Measurements from ENCODE around the gene NDUFS8.

The NDUFS8 gene

DNA sequence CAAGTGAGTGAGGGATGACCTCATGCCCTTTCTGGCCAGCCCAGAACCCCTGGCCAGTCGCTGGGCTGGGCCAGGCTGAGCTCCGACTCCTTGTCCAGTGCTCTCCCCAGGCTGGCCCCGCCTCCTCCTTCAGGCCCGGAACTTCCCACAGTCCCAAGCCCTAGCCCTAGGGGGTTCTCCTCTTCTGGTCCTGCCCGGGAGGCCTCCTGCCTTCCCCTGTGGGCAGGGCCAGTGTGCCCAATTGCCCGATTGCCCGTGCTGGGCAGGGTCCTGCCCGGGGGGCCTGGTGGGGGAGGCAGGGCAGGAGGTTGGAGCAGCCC lies 12.5 kb downstream of the NDUFS8 start:
- Histone ChIP-seq H3K36me3 (ENCODE audit: control insufficient read depth in 1 of 2, insufficient read depth in 2 of 2, low read length in 2 of 2) (peaks cover 41 to 43% of the 10 kb centered on the region in 2 experiments), H2BK5ac (ENCODE audit: low read depth, low read length, poor library complexity) (no peak overlapping the region), H3K18ac (ENCODE audit: low read length) (no peak overlapping the region), H2AFZ (ENCODE audit: insufficient read depth, low read length, poor library complexity) (no peak overlapping the region), H2BK12ac (ENCODE audit: low read length) (no peak overlapping the region), H3K27ac (ENCODE audit: low read depth, low read length) (no peak overlapping the region), H2BK120ac (ENCODE audit: insufficient read depth, low read length, poor library complexity) (no peak overlapping the region), H3K4ac (ENCODE audit: low read depth, low read length) (no peak overlapping the region), H3K79me2 (ENCODE audit: control insufficient read depth, insufficient read depth, low read length, poor library complexity) (peaks cover 4% of the 10 kb centered on the region), H4K91ac (ENCODE audit: low read depth, low read length) (no peak overlapping the region), H3K23ac (ENCODE audit: low read length) (no peak overlapping the region), H3K9me3 (ENCODE audit: insufficient read depth, low read depth, low read length) (peaks cover 3% of the 10 kb centered on the region), H2AK5ac (ENCODE audit: low read length) (no peak overlapping the region), H3K4me3 (ENCODE audit: low read depth, low read length) (no peak overlapping the region), H3K14ac (ENCODE audit: low read length) (no peak overlapping the region), H3K9ac (ENCODE audit: low read length) (no peak overlapping the region), H3K4me2 (ENCODE audit: low read length) (no peak overlapping the region), H3K27me3 (ENCODE audit: insufficient read depth, low read length) (no peaks in the 10 kb centered on the region), H4K12ac (ENCODE audit: low read depth, low read length) (no peak overlapping the region), H4K8ac (ENCODE audit: low read depth, low read length) (no peak overlapping the region), H3K79me1 (ENCODE audit: low read length) (peaks cover 17% of the 10 kb centered on the region), H3K4me1 (ENCODE audit: control insufficient read depth in 1 of 2, insufficient read depth in 2 of 2, low read length in 2 of 2) (peaks cover 18 to 20% of the 10 kb centered on the region in 2 experiments)
- no CpG with 5 or more reads among the region's 8 CpGs for WGBS (ENCODE audit: extremely low coverage, insufficient coverage, insufficient read length)
- no peak for DNase-seq

DNA sequence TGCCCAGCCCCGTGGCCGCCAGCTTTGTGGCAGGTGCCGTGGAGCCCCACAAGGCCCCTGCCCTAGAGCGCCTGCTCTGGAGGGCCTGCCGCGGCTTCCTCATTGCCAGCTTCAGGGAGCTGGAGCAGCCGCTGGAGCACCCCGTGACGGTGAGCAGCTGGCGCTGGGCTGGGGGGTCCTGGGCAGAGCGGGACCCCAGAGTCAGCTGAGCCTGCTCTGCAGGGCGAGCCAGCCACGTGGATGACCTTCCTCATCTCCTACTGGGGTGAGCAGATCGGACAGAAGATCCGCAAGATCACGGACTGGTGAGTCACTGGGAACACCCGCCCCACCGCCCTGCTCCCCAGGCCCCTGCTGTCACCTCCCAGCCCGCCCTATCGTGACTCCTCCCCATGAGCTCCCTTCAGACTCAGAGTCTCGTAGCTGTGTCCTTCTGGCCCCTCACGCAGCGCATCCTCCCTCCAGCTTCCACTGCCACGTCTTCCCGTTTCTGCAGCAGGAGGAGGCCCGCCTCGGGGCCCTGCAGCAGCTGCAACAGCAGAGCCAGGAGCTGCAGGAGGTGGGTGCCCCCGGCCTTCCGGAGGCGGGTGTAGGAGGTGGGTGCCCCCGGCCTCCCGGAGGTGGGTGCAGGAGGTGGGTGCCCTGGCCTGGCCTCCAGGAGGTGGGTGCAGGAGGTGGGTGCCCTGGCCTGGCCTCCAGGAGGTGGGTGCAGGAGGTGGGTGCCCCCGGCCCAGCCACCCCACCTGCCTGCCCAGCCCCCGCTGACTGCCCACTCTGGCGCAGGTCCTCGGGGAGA lies 13.1 kb downstream of the NDUFS8 start:
- Histone ChIP-seq H2BK120ac (ENCODE audit: insufficient read depth, low read length, poor library complexity) (no peak overlapping the region), H4K91ac (ENCODE audit: low read depth, low read length) (no peak overlapping the region), H3K14ac (ENCODE audit: low read length) (no peak overlapping the region), H3K18ac (ENCODE audit: low read length) (no peak overlapping the region), H3K4me2 (ENCODE audit: low read length) (no peak overlapping the region), H3K27me3 (ENCODE audit: insufficient read depth, low read length) (no peaks in the 10 kb centered on the region), H3K4me3 (ENCODE audit: low read depth, low read length) (no peak overlapping the region), H3K23ac (ENCODE audit: low read length) (no peak overlapping the region), H3K27ac (ENCODE audit: low read depth, low read length) (no peak overlapping the region), H2BK5ac (ENCODE audit: low read depth, low read length, poor library complexity) (no peak overlapping the region), H3K36me3 (ENCODE audit: control insufficient read depth in 1 of 2, insufficient read depth in 2 of 2, low read length in 2 of 2) (peaks cover 44 to 46% of the 10 kb centered on the region in 2 experiments), H3K79me2 (ENCODE audit: control insufficient read depth, insufficient read depth, low read length, poor library complexity) (peaks cover 3% of the 10 kb centered on the region), H4K12ac (ENCODE audit: low read depth, low read length) (no peak overlapping the region), H2AK5ac (ENCODE audit: low read length) (no peak overlapping the region), H3K4ac (ENCODE audit: low read depth, low read length) (no peak overlapping the region), H2AFZ (ENCODE audit: insufficient read depth, low read length, poor library complexity) (no peak overlapping the region), H3K4me1 (ENCODE audit: control insufficient read depth in 1 of 2, insufficient read depth in 2 of 2, low read length in 2 of 2) (peaks cover 12 to 15% of the 10 kb centered on the region in 2 experiments), H3K9me3 (ENCODE audit: insufficient read depth, low read depth, low read length) (peaks cover 3% of the 10 kb centered on the region), H3K79me1 (ENCODE audit: low read length) (peaks cover 12% of the 10 kb centered on the region), H3K9ac (ENCODE audit: low read length) (no peak overlapping the region), H4K8ac (ENCODE audit: low read depth, low read length) (no peak overlapping the region), H2BK12ac (ENCODE audit: low read length) (no peak overlapping the region)
- no CpG with 5 or more reads among the region's 36 CpGs for WGBS (ENCODE audit: extremely low coverage, insufficient coverage, insufficient read length)
- no peak for DNase-seq

DNA sequence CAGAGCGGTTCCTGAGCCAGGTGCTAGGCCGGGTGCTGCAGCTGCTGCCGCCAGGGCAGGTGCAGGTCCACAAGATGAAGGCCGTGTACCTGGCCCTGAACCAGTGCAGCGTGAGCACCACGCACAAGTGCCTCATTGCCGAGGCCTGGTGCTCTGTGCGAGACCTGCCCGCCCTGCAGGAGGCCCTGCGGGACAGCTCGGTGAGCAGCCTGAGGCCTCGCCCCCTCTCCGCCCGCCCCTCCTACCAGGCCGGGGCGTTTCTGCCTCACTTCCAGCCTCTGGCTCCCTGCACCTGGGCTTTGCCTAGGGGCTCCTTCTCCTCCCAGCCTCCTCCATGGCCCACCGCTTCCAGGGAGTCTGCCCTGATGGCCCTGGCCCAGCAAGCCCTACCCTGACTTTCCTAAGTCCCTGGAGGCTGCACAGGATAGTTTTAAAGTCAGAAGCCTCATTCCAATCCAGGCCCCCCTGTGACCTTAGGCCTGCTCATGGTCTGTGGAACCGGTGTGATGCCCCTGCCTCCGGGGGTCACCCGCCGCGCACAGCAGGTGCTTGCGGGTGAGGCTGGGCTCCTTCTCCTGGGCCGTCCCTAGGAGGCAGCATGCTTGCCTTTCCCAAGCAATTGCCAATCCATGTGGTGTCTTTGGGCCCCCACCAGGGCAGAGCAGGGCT lies 13.8 kb downstream of the NDUFS8 start:
- Histone ChIP-seq H4K91ac (ENCODE audit: low read depth, low read length) (no peak overlapping the region), H2BK12ac (ENCODE audit: low read length) (no peak overlapping the region), H3K4ac (ENCODE audit: low read depth, low read length) (no peak overlapping the region), H3K4me1 (ENCODE audit: control insufficient read depth in 1 of 2, insufficient read depth in 2 of 2, low read length in 2 of 2) (peaks cover 10 to 11% of the 10 kb centered on the region in 2 experiments), H3K4me3 (ENCODE audit: low read depth, low read length) (no peak overlapping the region), H3K9ac (ENCODE audit: low read length) (no peak overlapping the region), H4K12ac (ENCODE audit: low read depth, low read length) (no peak overlapping the region), H4K8ac (ENCODE audit: low read depth, low read length) (no peak overlapping the region), H3K36me3 (ENCODE audit: control insufficient read depth in 1 of 2, insufficient read depth in 2 of 2, low read length in 2 of 2) (peaks cover 51 to 54% of the 10 kb centered on the region in 2 experiments), H2BK5ac (ENCODE audit: low read depth, low read length, poor library complexity) (no peak overlapping the region), H3K27ac (ENCODE audit: low read depth, low read length) (no peak overlapping the region), H3K9me3 (ENCODE audit: insufficient read depth, low read depth, low read length) (peaks cover 3% of the 10 kb centered on the region), H3K4me2 (ENCODE audit: low read length) (no peak overlapping the region), H3K23ac (ENCODE audit: low read length) (no peak overlapping the region), H3K27me3 (ENCODE audit: insufficient read depth, low read length) (no peaks in the 10 kb centered on the region), H2AFZ (ENCODE audit: insufficient read depth, low read length, poor library complexity) (no peak overlapping the region), H3K18ac (ENCODE audit: low read length) (no peak overlapping the region), H3K79me2 (ENCODE audit: control insufficient read depth, insufficient read depth, low read length, poor library complexity) (peaks cover 2% of the 10 kb centered on the region), H2BK120ac (ENCODE audit: insufficient read depth, low read length, poor library complexity) (no peak overlapping the region), H2AK5ac (ENCODE audit: low read length) (no peak overlapping the region), H3K14ac (ENCODE audit: low read length) (no peak overlapping the region), H3K79me1 (ENCODE audit: low read length) (peaks cover 6% of the 10 kb centered on the region)
- WGBS (ENCODE audit: extremely low coverage, insufficient coverage, insufficient read length): no CpG with 5 or more reads among the region's 24 CpGs
- DNase-seq: no peak

DNA sequence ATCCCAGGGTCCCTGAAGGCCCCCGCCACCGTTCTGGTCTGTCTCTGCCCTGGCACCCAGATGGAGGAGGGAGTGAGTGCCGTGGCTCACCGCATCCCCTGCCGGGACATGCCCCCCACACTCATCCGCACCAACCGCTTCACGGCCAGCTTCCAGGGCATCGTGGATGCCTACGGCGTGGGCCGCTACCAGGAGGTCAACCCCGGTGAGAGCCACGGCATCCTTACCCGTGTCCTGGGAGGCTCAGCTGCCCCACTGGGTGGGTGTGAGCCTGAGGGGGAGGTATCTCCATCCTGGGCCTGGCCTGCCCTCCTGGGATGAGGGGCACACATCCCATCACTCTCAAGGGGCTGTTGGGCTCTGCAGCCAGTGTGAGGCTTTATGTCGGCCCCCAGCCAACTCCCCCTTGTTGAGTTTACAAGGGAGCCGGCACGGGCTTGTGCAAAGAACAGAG lies 14.4 kb downstream of the NDUFS8 start:
- WGBS (ENCODE audit: extremely low coverage, insufficient coverage, insufficient read length): no CpG with 5 or more reads among the region's 18 CpGs
- DNase-seq: no peak
- no peak overlapping the region for H4K12ac ChIP-seq (ENCODE audit: low read depth, low read length)

More for the DNA sequence above, 14.4 kb downstream of the NDUFS8 start:
- Histone ChIP-seq H3K36me3 (ENCODE audit: control insufficient read depth in 1 of 2, insufficient read depth in 2 of 2, low read length in 2 of 2) (peaks cover 58 to 60% of the 10 kb centered on the region in 2 experiments), H2AFZ (ENCODE audit: insufficient read depth, low read length, poor library complexity) (no peak overlapping the region), H3K9me3 (ENCODE audit: insufficient read depth, low read depth, low read length) (peaks cover 3% of the 10 kb centered on the region), H2BK120ac (ENCODE audit: insufficient read depth, low read length, poor library complexity) (no peak overlapping the region), H3K14ac (ENCODE audit: low read length) (no peak overlapping the region), H4K8ac (ENCODE audit: low read depth, low read length) (no peak overlapping the region), H3K4me1 (ENCODE audit: control insufficient read depth in 1 of 2, insufficient read depth in 2 of 2, low read length in 2 of 2) (peaks cover 7 to 8% of the 10 kb centered on the region in 2 experiments), H3K4ac (ENCODE audit: low read depth, low read length) (no peak overlapping the region), H4K91ac (ENCODE audit: low read depth, low read length) (no peak overlapping the region), H3K23ac (ENCODE audit: low read length) (no peak overlapping the region), H3K4me3 (ENCODE audit: low read depth, low read length) (no peak overlapping the region), H3K27ac (ENCODE audit: low read depth, low read length) (no peak overlapping the region), H3K4me2 (ENCODE audit: low read length) (no peak overlapping the region), H3K79me2 (ENCODE audit: control insufficient read depth, insufficient read depth, low read length, poor library complexity) (peaks cover 2% of the 10 kb centered on the region), H2AK5ac (ENCODE audit: low read length) (no peak overlapping the region), H2BK12ac (ENCODE audit: low read length) (no peak overlapping the region), H3K79me1 (ENCODE audit: low read length) (peaks cover 6% of the 10 kb centered on the region), H3K27me3 (ENCODE audit: insufficient read depth, low read length) (no peaks in the 10 kb centered on the region), H2BK5ac (ENCODE audit: low read depth, low read length, poor library complexity) (no peak overlapping the region), H3K18ac (ENCODE audit: low read length) (no peak overlapping the region), H3K9ac (ENCODE audit: low read length) (no peak overlapping the region)

All from trophoblast cell (in vitro differentiated cells and primary cell).